Endothelial cell of umbilical vein (primary cell): ENCODE results near the gene SLC22A23.

Source experiments
- FOS ChIP-seq: IDR thresholded peaks from 2 replicates; pipeline ENCODE4 v1.6.1; 2011; ENCODE audit warnings: mild to moderate bottlenecking, low read length, moderate library complexity, borderline replicate concordance; ENCODE audit not compliant: insufficient read depth
- MAX ChIP-seq: IDR thresholded peaks from 2 replicates; pipeline ENCODE4 v1.6.1; 2011; ENCODE audit not compliant: insufficient read depth, insufficient read length
- TF ChIP-seq, protein P1 (sequence below), 2 donors: IDR thresholded peaks; 1 replicate in 1 of 2; 2 replicates in 1 of 2; pipeline ENCODE4 v1.5.1; 2011; ENCODE audit warnings: low read length in 2 of 2, mild to moderate bottlenecking in 2 of 2, moderate library complexity in 2 of 2, control low read depth in 1 of 2, inconsistent platforms in 1 of 2, low read depth in 1 of 2; ENCODE audit not compliant: insufficient read depth in 1 of 2; ENCODE audit errors: extremely low read depth in 1 of 2

- TF ChIP-seq, protein P1, sequence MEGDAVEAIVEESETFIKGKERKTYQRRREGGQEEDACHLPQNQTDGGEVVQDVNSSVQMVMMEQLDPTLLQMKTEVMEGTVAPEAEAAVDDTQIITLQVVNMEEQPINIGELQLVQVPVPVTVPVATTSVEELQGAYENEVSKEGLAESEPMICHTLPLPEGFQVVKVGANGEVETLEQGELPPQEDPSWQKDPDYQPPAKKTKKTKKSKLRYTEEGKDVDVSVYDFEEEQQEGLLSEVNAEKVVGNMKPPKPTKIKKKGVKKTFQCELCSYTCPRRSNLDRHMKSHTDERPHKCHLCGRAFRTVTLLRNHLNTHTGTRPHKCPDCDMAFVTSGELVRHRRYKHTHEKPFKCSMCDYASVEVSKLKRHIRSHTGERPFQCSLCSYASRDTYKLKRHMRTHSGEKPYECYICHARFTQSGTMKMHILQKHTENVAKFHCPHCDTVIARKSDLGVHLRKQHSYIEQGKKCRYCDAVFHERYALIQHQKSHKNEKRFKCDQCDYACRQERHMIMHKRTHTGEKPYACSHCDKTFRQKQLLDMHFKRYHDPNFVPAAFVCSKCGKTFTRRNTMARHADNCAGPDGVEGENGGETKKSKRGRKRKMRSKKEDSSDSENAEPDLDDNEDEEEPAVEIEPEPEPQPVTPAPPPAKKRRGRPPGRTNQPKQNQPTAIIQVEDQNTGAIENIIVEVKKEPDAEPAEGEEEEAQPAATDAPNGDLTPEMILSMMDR (IDR thresholded peaks at IDR 0.05; ENCODE audit: extremely low read depth in 1 of 2, insufficient read depth in 1 of 2, low read depth in 1 of 2, low read length in 2 of 2): no peak
- TF ChIP-seq FOS: no peak
- no peak for TF ChIP-seq MAX
Measured at GRCh38 chr6:3400162-3400561, 56.7 kb downstream of the SLC22A23 start.
